Measurements from ENCODE around the gene OPN4.

OPN4 gene

GRCh38 chr10:86706401-86706841 lies 52.1 kb downstream of the OPN4 start:
- Mint-ChIP-seq H3K4me3 (no peak overlapping the region), H3K4me1 (peaks cover 12% of the 10 kb centered on the region), H3K27ac (ENCODE audit: low read depth) (no peak overlapping the region)

DNA sequence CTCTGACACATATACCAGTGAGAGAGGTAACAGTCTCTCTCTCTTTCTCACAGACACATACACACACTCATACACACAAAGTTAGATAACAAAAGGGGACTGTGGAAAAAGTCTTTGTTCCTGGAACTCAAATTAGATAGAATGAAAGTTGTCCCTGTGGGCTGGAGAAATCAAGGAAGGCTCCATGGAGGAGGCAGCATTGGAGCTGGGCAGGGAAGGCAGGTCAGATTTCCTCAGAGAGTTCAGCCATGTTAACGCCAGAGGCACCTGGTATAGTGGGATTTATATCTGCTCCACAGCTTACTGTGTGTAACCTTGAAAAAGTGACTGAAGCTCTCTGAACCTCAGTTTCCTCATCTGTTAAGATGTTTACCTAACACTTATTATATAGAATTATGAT lies 52.6 kb downstream of the OPN4 start:
- H3K4me3 Mint-ChIP-seq = no peak overlapping the region
- H3K9me3 Mint-ChIP-seq = no peaks in the 10 kb centered on the region
- H3K36me3 Mint-ChIP-seq (ENCODE audit: insufficient read depth) = peaks cover 9% of the 10 kb centered on the region
- ATAC-seq (replicated peaks; ENCODE audit: extremely low read depth, poor library complexity, severe bottlenecking) = no peak
- peaks cover 14% of the 10 kb centered on the region for H3K4me1 Mint-ChIP-seq
- DNase-seq (ENCODE audit: low spot score in 2 of 2) = no peak
- H3K27ac Mint-ChIP-seq (ENCODE audit: low read depth) = no peak overlapping the region
- H3K27me3 Mint-ChIP-seq = no peaks in the 10 kb centered on the region

More at GRCh38 chr10:86706401-86706841, 52.1 kb downstream of the OPN4 start:
- DNase-seq (ENCODE audit: low spot score in 2 of 2) (no peak), ATAC-seq (replicated peaks; ENCODE audit: extremely low read depth, poor library complexity, severe bottlenecking) (no peak)
- Mint-ChIP-seq H3K27me3 (no peaks in the 10 kb centered on the region), H3K9me3 (no peaks in the 10 kb centered on the region), H3K36me3 (ENCODE audit: insufficient read depth) (peaks cover 7% of the 10 kb centered on the region)

DNA sequence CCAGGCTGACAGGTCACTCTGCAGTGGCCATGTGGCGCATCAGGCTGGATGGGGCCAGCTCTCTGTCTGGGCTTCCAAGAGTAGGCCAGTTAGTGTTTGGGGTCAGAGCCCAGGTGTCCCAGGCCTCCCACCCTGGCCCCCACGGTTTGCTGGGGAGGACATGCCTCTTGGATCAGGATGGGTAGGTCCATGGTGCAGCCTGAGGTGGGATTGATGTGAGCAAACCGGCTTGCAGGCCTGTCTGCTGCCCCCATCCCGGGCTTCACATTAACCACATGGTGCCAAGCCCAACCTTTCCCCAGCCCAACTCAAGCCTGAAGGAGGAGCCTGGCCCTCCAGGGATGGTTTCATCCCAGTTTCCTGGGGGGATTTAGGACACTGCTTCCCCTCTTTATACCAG lies 53.2 kb downstream of the OPN4 start:
- Mint-ChIP-seq H3K36me3 (ENCODE audit: insufficient read depth) (peaks cover 11% of the 10 kb centered on the region), H3K4me3 (no peak overlapping the region), H3K27ac (ENCODE audit: low read depth) (no peak overlapping the region), H3K4me1 (peaks cover 18% of the 10 kb centered on the region), H3K27me3 (no peaks in the 10 kb centered on the region), H3K9me3 (no peaks in the 10 kb centered on the region)
- ATAC-seq (replicated peaks; ENCODE audit: extremely low read depth, poor library complexity, severe bottlenecking) (no peak), DNase-seq (ENCODE audit: low spot score in 2 of 2) (no peak)

GRCh38 chr10:86708068-86708782 lies 53.9 kb downstream of the OPN4 start:
- H3K4me3 Mint-ChIP-seq = no peak overlapping the region
- H3K27me3 Mint-ChIP-seq = no peaks in the 10 kb centered on the region
- DNase-seq (ENCODE audit: low spot score in 2 of 2) = no peak
- H3K9me3 Mint-ChIP-seq = no peaks in the 10 kb centered on the region
- peaks cover 12% of the 10 kb centered on the region for H3K36me3 Mint-ChIP-seq (ENCODE audit: insufficient read depth)
- no peak for ATAC-seq (replicated peaks; ENCODE audit: extremely low read depth, poor library complexity, severe bottlenecking)
- H3K27ac Mint-ChIP-seq (ENCODE audit: low read depth) = no peak overlapping the region
- peaks cover 18% of the 10 kb centered on the region for H3K4me1 Mint-ChIP-seq

GRCh38 chr10:86708783-86709380 lies 54.5 kb downstream of the OPN4 start:
- DNase-seq (ENCODE audit: low spot score in 2 of 2) = no peak
- Mint-ChIP-seq H3K4me1 (peaks cover 18% of the 10 kb centered on the region), H3K9me3 (no peaks in the 10 kb centered on the region), H3K27ac (ENCODE audit: low read depth) (no peak overlapping the region), H3K4me3 (no peak overlapping the region), H3K27me3 (no peaks in the 10 kb centered on the region), H3K36me3 (ENCODE audit: insufficient read depth) (peaks cover 12% of the 10 kb centered on the region)
- ATAC-seq (replicated peaks; ENCODE audit: extremely low read depth, poor library complexity, severe bottlenecking) = no peak

GRCh38 chr10:86709396-86710185 lies 55.2 kb downstream of the OPN4 start:
- DNase-seq (ENCODE audit: low spot score in 2 of 2) (no peak), ATAC-seq (replicated peaks; ENCODE audit: extremely low read depth, poor library complexity, severe bottlenecking) (no peak)
- Mint-ChIP-seq H3K36me3 (ENCODE audit: insufficient read depth) (peaks cover 12% of the 10 kb centered on the region), H3K4me1 (peaks cover 18% of the 10 kb centered on the region), H3K27me3 (no peaks in the 10 kb centered on the region), H3K9me3 (no peaks in the 10 kb centered on the region), H3K4me3 (peak overlapping the region; percentile 79), H3K27ac (ENCODE audit: low read depth) (peak overlapping the region; percentile 97)

GRCh38 chr10:86710987-86711512 lies 56.7 kb downstream of the OPN4 start:
- H3K4me1 Mint-ChIP-seq = peaks cover 18% of the 10 kb centered on the region
- peaks cover 12% of the 10 kb centered on the region for H3K36me3 Mint-ChIP-seq (ENCODE audit: insufficient read depth)
- peak overlapping the region; percentile 97 for H3K27ac Mint-ChIP-seq (ENCODE audit: low read depth)
- no peaks in the 10 kb centered on the region for H3K9me3 Mint-ChIP-seq
- ATAC-seq (replicated peaks; ENCODE audit: extremely low read depth, poor library complexity, severe bottlenecking) (peak; percentile 89), DNase-seq (ENCODE audit: low spot score in 2 of 2) (peak; percentile 72 to 78)
- H3K27me3 Mint-ChIP-seq = no peaks in the 10 kb centered on the region
- peak overlapping the region; percentile 79 for H3K4me3 Mint-ChIP-seq

- peak; percentile 53 for ATAC-seq (replicated peaks; ENCODE audit: extremely low read depth, poor library complexity, severe bottlenecking)
- H3K4me1 Mint-ChIP-seq = peaks cover 18% of the 10 kb centered on the region
- no peaks in the 10 kb centered on the region for H3K9me3 Mint-ChIP-seq
- H3K27ac Mint-ChIP-seq (ENCODE audit: low read depth) = peak overlapping the region; percentile 91
- no peaks in the 10 kb centered on the region for H3K27me3 Mint-ChIP-seq
- peak overlapping the region; percentile 79 for H3K4me3 Mint-ChIP-seq
- H3K36me3 Mint-ChIP-seq (ENCODE audit: insufficient read depth) = peaks cover 11% of the 10 kb centered on the region
- peak; percentile 22 to 41 for DNase-seq (ENCODE audit: low spot score in 2 of 2)
Measured at GRCh38 chr10:86711513-86712316, 57.4 kb downstream of the OPN4 start.

DNA sequence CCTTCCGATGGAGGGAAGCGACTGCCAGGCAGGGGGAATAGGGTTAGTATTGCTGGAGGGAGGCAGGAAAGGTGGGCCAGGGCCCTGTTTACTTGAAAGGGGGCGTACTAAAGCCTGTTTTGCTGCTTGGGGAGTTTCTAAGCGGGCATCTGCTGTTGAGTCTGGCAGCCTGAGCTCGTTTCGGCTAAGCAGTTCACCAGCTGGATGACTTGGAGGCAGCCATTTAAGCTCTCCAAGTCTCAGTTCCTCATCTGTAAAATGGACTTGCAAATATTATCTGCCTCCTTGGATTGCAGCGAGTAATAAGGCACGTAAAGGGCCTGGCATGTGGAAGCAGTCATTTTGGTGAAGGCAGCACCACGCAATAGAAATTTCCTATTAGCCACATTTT lies 58.0 kb downstream of the OPN4 start:
- peak overlapping the region; percentile 79 for H3K4me3 Mint-ChIP-seq
- no peaks in the 10 kb centered on the region for H3K9me3 Mint-ChIP-seq
- no peak for DNase-seq (ENCODE audit: low spot score in 2 of 2)
- H3K27me3 Mint-ChIP-seq = no peaks in the 10 kb centered on the region
- peaks cover 8% of the 10 kb centered on the region for H3K36me3 Mint-ChIP-seq (ENCODE audit: insufficient read depth)
- peak overlapping the region; percentile 91 for H3K27ac Mint-ChIP-seq (ENCODE audit: low read depth)
- no peak for ATAC-seq (replicated peaks; ENCODE audit: extremely low read depth, poor library complexity, severe bottlenecking)
- H3K4me1 Mint-ChIP-seq = peaks cover 18% of the 10 kb centered on the region

DNA sequence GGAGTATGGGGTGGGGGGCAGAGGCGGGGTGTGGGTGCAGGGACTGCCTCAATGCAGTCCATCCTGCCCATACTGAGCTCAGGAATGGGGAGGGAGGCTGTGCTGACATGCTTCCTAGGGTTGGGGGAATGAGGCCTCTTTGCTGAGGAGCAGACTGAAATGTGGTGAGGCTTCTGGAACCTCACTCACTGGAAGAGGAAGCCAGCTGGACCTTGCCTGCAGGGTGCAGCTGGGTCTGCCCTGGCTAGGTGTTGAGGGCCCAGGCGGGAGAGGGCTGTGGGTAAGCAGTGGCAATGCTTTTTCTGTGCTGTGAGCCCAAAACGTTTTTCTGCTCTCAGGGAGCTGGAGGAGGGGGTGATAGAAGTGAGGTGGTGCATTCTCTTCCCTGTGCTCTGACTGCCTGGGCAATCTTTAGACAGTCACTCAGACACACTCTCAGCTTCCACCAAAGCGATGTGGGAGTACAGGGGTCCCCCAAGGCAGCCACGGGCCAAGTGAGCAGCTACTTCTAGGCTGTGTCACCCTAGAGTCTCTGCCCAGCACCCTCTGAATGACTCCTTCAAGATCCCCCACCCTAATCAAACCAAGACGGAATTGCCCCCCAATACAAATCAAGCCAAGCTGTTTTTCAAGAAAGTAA lies 60.9 kb downstream of the OPN4 start:
- peaks cover 3% of the 10 kb centered on the region for H3K27me3 Mint-ChIP-seq
- ATAC-seq (replicated peaks; ENCODE audit: extremely low read depth, poor library complexity, severe bottlenecking) = no peak
- H3K4me1 Mint-ChIP-seq = peaks cover 13% of the 10 kb centered on the region
- H3K4me3 Mint-ChIP-seq = no peak overlapping the region
- H3K27ac Mint-ChIP-seq (ENCODE audit: low read depth) = no peak overlapping the region
- H3K36me3 Mint-ChIP-seq (ENCODE audit: insufficient read depth) = peaks cover 8% of the 10 kb centered on the region
- DNase-seq (ENCODE audit: low spot score in 2 of 2) = no peak
- no peaks in the 10 kb centered on the region for H3K9me3 Mint-ChIP-seq

DNA sequence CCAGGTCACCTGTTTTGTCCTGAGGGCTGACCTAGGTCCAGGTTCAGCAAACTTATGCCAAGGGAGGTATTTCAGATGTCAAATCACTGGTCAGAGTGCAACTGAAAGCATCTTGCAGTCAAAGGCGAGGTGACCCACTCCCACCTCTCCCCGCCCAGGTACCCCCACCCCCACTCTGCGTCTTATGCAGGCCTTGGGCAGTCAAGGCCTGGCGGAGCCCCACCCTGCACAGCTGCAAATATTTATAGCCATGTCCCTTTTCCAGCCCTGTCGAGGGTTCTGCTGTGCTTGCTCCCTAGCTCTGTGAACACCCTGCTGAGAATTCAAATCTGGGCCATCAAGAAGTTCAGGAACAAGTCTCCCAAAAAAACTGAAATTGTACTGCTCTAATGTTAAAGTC lies 61.5 kb downstream of the OPN4 start:
- peaks cover 9% of the 10 kb centered on the region for H3K4me1 Mint-ChIP-seq
- no peaks in the 10 kb centered on the region for H3K9me3 Mint-ChIP-seq
- H3K27ac Mint-ChIP-seq (ENCODE audit: low read depth) = no peak overlapping the region
- DNase-seq (ENCODE audit: low spot score in 2 of 2) (no peak), ATAC-seq (replicated peaks; ENCODE audit: extremely low read depth, poor library complexity, severe bottlenecking) (no peak)
- no peak overlapping the region for H3K4me3 Mint-ChIP-seq
- peaks cover 7% of the 10 kb centered on the region for H3K36me3 Mint-ChIP-seq (ENCODE audit: insufficient read depth)
- H3K27me3 Mint-ChIP-seq = peaks cover 8% of the 10 kb centered on the region

All from central memory CD8-positive, alpha-beta T cell (primary cell).